ENCODE data around the gene FIP1L1. TPM values are rescaled to one million over a fixed set of nuclear protein-coding genes. Genes with fewer than 3 reads are reported as not detected.

The FIP1L1 gene
- total and polyA plus RNA-seq, 2 of the 13 experiments (the other 11 are each of a cell fraction or from before 2014, with no cell fraction given): 14.9 to 69.4 TPM

GRCh38 chr4:53365486-53366300 is 11.7 kb upstream of the FIP1L1 start, which contains the start of gene SCFD2 (continued):
- no peak for TF ChIP-seq PLRG1 (conservative IDR thresholded peaks at IDR 0.05)
- TF ChIP-seq NBN (conservative IDR thresholded peaks at IDR 0.05): no peak
- no peak for TF ChIP-seq ZNF282 (IDR thresholded peaks at IDR 0.05; ENCODE audit: partially characterized antibody)
- TF ChIP-seq ZNF549 (CRISPR knock-in tag; IDR thresholded peaks at IDR 0.05): 0 out of 2 replicates have a peak, but pooled peaks have one; percentile 29
- no peak for TF ChIP-seq AKAP8 (CRISPR knock-in tag; IDR thresholded peaks at IDR 0.05)
- TF ChIP-seq ZNF10 (CRISPR knock-in tag; IDR thresholded peaks at IDR 0.05; ENCODE audit: borderline replicate concordance, low read depth): no peak
- no peak for TF ChIP-seq HOXA7 (CRISPR knock-in tag; IDR thresholded peaks at IDR 0.05)
- TF ChIP-seq ZNF850 (CRISPR knock-in tag; conservative IDR thresholded peaks at IDR 0.05): no peak
- peak; percentile 85 for TF ChIP-seq ASH2L (IDR thresholded peaks at IDR 0.05; ENCODE audit: insufficient read length, low read depth, low read length)
- TF ChIP-seq BCL3 (CRISPR knock-in tag; IDR thresholded peaks at IDR 0.05): peak; percentile 69; the same call in 1 of the 2 replicates
- peak; percentile 65 for TF ChIP-seq HCFC1 (IDR thresholded peaks at IDR 0.05; ENCODE audit: low read depth, low read length)
- TF ChIP-seq, protein P1, sequence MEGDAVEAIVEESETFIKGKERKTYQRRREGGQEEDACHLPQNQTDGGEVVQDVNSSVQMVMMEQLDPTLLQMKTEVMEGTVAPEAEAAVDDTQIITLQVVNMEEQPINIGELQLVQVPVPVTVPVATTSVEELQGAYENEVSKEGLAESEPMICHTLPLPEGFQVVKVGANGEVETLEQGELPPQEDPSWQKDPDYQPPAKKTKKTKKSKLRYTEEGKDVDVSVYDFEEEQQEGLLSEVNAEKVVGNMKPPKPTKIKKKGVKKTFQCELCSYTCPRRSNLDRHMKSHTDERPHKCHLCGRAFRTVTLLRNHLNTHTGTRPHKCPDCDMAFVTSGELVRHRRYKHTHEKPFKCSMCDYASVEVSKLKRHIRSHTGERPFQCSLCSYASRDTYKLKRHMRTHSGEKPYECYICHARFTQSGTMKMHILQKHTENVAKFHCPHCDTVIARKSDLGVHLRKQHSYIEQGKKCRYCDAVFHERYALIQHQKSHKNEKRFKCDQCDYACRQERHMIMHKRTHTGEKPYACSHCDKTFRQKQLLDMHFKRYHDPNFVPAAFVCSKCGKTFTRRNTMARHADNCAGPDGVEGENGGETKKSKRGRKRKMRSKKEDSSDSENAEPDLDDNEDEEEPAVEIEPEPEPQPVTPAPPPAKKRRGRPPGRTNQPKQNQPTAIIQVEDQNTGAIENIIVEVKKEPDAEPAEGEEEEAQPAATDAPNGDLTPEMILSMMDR (CRISPR knock-in tag; IDR thresholded peaks at IDR 0.05): no peak
- TF ChIP-seq ZNF446 (CRISPR knock-in tag; IDR thresholded peaks at IDR 0.05): no peak
- TF ChIP-seq MZF1 (CRISPR knock-in tag; IDR thresholded peaks at IDR 0.05; ENCODE audit: borderline replicate concordance): no peak
- 0 out of 2 replicates have a peak, but pooled peaks have one; percentile 23 for TF ChIP-seq CEBPG (CRISPR knock-in tag; IDR thresholded peaks at IDR 0.05)
- TF ChIP-seq ZNF704 (CRISPR knock-in tag; IDR thresholded peaks at IDR 0.05; ENCODE audit: borderline replicate concordance): 0 out of 2 replicates have a peak, but pooled peaks have one; percentile 35
- no peak for TF ChIP-seq MEF2D (CRISPR knock-in tag; IDR thresholded peaks at IDR 0.05)
- no peak for TF ChIP-seq ZFP1 (CRISPR knock-in tag; IDR thresholded peaks at IDR 0.05)
- TF ChIP-seq, protein P2, sequence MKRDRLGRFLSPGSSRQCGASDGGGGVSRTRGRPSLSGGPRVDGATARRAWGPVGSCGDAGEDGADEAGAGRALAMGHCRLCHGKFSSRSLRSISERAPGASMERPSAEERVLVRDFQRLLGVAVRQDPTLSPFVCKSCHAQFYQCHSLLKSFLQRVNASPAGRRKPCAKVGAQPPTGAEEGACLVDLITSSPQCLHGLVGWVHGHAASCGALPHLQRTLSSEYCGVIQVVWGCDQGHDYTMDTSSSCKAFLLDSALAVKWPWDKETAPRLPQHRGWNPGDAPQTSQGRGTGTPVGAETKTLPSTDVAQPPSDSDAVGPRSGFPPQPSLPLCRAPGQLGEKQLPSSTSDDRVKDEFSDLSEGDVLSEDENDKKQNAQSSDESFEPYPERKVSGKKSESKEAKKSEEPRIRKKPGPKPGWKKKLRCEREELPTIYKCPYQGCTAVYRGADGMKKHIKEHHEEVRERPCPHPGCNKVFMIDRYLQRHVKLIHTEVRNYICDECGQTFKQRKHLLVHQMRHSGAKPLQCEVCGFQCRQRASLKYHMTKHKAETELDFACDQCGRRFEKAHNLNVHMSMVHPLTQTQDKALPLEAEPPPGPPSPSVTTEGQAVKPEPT (CRISPR knock-in tag; IDR thresholded peaks at IDR 0.05; ENCODE audit: low read depth): no peak; the same call in 1 of the 2 replicates
- no peak for TF ChIP-seq TOPORS (CRISPR knock-in tag; IDR thresholded peaks at IDR 0.05)
- no peak for TF ChIP-seq ZNF879 (CRISPR knock-in tag; IDR thresholded peaks at IDR 0.05)
- peak; percentile 93 for TF ChIP-seq DMAP1 (CRISPR knock-in tag; IDR thresholded peaks at IDR 0.05)
- peak; percentile 6 for TF ChIP-seq IKZF4 (CRISPR knock-in tag; IDR thresholded peaks at IDR 0.05; ENCODE audit: borderline replicate concordance, low read depth, not compliant biosample characterization)
- TF ChIP-seq ARID2 (CRISPR knock-in tag; IDR thresholded peaks at IDR 0.05; ENCODE audit: borderline replicate concordance): no peak
- no peak for TF ChIP-seq RAD51 (IDR thresholded peaks at IDR 0.05; ENCODE audit: borderline replicate concordance)
- TF ChIP-seq KMT2B (CRISPR knock-in tag; IDR thresholded peaks at IDR 0.05): peak; percentile 95
